Right lobe of liver (tissue), 4 donors: Measurements from ENCODE around the gene THSD7B.

ENCODE experiments used
- CTCF ChIP-seq, 4 donors: fragments of 200-600 bp in 3 of 4; fragments of 450-650 bp in 1 of 4; IDR thresholded peaks; one replicate each; pipeline versions ENCODE4 v1.5.1 to v1.8.0; 2016 to 2022; ENCODE audit warnings: antibody characterized with exemption in 4 of 4, mild to moderate bottlenecking in 2 of 4
- POLR2A ChIP-seq: fragments of 450-650 bp; IDR thresholded peaks from one replicate; pipeline ENCODE4 v1.6.1; 2017; ENCODE audit warnings: antibody characterized with exemption, mild to moderate bottlenecking
- donor health status: DM: no; HTN: no; CAD: no.
- donor health status: DM: no; HTN: no; CAD: no.
- donor health status: DM: no; HTN: yes; CAD: no.

GRCh38 chr2:137659616-137660015, 894.3 kb downstream of the THSD7B start:
- TF ChIP-seq POLR2A (no peak), CTCF (IDR thresholded peaks at IDR 0.05) (no peak)
